HG02759 (cell line): ENCODE measurements around the gene MTFR1L.

Experiments
- ATAC-seq: cut with Tn5 transposase; IDR thresholded peaks from one replicate; pipeline ENCODE4 v1.9.1; 2021; ENCODE audit warnings: mild to moderate bottlenecking, moderate library complexity; ENCODE audit not compliant: unreplicated experiment

The MTFR1L gene

GRCh38 chr1:25787760-25788166, 32.0 kb upstream of the MTFR1L start:
- ATAC-seq = no peak

DNA sequence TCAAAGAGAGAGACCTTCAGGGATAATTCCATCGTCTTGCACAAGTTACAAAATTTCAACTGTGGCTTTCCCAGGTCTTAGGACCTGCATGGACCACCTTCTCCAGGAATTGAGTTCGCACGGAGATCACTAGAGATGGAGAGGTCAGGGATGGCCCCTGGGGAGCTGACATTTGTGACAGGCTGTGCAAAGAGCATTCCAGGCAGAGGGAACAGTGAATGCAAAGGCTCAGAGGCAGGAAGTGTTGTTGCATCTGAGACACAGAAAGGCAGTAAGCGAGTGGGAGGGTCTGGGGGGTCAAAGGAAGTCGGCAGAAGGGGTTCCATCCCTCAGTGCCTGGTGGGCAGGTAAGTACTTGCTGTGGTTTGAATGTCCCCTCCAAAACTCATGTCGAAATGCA, 29.3 kb upstream of the MTFR1L start:
- no peak for ATAC-seq

GRCh38 chr1:25792115-25792514, 27.6 kb upstream of the MTFR1L start:
- ATAC-seq = no peak

GRCh38 chr1:25793585-25794170, 26.1 kb upstream of the MTFR1L start:
- ATAC-seq = no peak

DNA sequence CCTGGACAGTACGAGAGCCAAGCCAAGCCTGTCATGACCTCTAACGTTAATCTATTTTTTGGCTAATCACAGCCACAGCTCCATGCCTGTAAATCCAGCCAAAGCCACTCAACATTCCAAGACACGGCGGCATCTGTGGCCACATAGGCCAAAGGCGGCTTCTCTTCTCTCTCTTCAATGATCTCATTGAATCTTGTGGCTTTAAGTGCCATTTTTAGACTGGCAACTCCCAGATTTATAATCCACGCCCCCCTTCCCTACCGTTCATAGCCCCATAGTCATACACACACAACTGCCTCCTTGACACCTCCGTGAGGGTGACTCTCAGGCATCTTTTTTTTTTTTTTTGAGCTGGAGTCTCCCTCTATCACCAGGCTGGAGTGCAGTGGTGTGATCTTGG, 25.4 kb upstream of the MTFR1L start:
- ATAC-seq = no peak

- ATAC-seq = no peak
Observed at GRCh38 chr1:25795211-25795610, 24.5 kb upstream of the MTFR1L start.

DNA sequence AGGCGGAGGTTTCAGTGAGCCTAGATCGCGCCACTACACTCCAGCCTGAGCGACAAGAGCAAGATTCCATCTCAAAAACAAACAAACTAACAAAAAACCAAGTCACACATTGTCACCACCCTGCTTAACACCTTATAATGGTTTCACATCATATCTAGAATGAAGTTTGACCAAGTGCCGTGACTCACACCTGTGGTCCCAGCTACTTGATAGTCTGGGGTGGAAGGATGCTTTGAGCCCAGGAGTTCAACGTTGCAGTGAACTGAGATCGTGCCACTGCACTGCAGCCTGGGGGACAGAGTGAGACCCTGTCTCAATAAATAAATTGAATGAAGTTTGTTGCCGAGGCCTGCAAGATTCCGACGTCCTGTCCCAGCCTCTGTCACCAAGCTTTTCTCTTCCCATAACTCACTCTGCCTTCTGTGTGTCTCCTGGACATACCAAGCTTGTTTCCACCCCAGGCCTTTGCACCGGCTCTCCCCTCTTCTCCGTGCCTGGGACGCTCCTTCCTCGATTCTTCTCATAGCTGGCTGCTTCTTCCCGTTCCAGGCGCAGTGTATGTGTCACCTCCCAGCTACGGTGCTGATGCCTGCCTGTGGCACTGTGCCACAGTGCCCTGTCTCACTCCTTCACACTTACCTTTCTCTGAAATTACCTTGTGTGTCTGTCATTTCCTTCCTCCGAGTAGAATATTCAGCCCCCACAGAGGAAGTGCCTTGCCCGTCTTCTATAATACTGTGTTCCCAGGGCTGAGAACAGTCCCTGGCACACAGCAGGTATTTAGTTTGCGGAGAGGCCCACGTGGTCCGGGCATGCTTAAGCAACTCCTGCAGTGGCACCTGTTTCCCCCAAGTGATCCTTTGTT, 23.6 kb upstream of the MTFR1L start:
- ATAC-seq = no peak

DNA sequence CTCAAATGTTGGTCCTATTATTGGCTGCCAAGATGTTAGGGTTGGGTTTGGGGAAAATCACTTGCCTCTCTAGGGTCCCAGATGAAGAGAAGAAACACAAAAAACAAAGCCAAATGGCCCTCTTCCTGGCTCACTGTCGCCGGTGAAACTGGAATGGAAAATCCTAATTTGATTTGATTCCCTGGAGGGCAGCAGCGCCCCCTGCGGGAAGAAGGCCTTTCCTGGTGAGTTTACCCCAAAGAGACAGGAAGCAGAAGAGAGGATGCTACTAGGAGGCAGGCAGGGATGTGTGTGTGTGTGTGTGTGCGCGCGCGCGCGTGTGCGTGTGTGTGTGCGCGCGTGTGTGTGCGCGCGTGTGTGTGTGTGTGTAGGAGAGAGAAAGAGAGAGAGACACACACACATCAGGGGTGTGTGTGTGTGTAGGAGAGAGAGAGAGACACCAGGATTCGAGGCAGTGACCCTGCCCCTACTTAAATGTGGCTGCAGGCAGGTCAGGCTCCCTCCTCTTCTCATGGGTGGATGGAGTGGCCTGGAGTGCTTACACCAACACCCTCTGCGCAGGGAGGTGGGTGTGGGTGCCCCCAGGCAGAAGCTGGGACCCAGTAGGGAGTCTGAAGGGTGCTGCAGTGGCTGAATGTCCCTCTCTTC, 22.8 kb upstream of the MTFR1L start:
- no peak for ATAC-seq

- no peak for ATAC-seq
Observed at GRCh38 chr1:25797939-25798338, 21.8 kb upstream of the MTFR1L start.

DNA sequence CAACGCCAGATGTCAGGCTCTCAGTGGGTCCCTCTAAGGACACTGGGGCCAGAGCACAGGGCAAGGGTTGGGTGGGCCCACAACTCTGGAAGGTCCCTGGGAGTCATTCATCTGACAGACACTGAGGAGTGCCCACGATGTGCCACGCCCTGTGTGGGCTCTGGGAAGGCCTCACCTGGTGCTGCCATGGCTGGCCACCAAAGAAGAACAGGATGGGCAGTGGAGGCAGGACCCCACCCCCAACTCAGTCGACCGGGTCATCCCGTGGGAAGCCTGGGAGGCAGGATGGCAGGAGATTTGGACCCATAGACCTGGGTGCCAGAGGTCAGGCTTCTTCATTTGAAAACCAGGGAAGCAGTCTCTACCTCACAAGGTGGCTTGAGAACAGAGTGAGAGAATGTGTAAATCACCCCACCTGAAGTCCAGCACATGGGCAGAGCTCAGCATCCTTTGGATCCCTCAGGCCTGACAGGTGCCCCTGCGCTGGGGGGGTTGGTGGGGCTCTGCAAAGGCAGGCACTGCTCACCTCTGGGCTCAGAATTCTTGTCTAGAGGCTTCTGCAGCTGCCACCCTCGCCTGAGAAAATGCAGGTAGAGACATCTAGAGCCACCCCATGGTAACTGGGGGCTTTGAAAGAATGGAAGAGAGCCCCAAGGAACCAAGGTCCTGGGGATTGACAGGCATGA, 20.9 kb upstream of the MTFR1L start:
- ATAC-seq = no peak

DNA sequence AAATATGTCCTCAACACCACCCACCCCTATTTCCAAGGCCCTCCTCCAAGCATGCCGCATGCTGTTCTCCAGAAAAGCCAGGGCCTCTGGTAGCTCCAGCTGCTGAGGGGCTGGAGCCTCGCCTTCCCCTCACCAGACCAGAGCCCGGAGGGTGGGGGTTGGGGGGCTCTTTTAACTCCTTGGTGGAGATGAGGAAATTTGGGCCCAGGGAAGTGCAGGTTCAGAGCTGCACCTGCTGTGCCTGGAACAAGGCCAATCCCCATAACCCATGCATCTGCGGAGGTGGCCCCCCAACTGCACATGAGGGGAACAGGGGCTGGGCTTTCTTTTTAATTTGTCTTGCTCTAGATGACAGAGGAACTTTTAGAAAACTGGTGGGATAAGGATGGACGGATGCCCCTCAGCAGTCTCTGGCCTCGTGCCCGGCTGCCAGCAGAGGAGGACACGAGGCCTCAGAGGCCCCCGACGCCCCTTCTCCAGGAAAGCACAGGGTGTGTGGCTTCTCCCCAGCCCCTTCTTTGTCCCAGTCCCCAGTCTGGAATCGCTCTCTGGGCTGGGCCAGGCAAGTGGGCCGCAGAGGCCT, 20.3 kb upstream of the MTFR1L start:
- ATAC-seq = no peak

- no peak for ATAC-seq
Observed at GRCh38 chr1:25799935-25800702, 19.6 kb upstream of the MTFR1L start, which contains the start of gene SELENON. TSS of gene SELENON (plus strand) at chr1:25800193. CDS start at chr1:25800231, 38 bp downstream.

- ATAC-seq = no peak
Observed at GRCh38 chr1:25800703-25801377, 18.9 kb upstream of the MTFR1L start.

- ATAC-seq = peak; percentile 62
Observed at GRCh38 chr1:25802915-25803314, 16.8 kb upstream of the MTFR1L start.

DNA sequence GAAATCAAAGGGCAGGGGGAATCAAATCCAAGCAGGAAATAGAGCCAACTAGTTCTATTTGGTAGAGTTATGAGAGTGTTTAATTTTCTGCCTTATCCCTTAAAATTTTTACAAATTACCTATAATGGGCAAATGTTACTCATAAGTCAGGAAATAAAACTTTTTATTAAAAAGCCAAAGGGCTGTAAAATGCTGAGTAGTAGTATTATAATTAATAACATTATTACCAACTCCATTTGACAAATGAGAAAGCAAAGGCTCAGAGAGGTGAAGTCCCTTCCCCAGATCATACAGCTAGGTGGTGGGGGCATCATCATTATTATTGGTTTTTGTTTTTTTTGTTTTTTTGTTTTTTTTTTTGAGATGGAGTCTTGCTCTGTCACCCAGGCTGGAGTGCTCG, 16.4 kb upstream of the MTFR1L start:
- no peak for ATAC-seq

DNA sequence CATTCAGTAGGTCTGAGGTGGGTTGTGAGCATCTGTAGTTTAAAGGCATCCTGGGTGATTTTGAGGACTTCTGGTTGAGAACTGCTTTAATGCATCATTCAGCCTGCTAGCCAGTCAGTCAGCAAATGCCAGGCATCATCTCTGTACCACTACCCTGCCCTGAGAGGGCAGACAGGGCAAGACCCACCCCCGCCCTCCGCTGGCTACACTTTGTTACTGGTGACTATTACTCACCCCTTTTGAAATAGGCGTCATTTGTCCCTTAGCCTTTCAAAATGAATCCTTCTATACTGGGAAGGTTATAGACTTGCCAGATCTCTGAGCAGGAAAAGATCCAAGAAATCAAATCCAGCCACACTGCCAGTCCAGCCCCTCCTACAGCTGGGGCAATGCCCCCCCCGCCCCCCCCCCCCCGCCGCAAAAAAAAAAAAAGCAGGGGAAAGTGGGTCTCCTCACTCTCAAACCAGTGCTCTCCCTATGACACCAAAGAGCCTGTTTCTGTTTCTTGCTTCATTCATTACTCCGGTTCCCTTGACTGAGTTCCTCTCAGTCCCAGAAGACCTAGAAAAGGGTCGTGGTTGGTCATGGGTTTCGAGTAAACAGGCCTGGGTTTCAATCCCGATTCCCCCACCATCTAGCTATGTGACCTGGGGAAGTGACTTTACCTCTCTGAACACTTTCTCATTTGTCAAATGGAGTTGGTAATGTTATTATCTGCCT, 15.3 kb upstream of the MTFR1L start:
- ATAC-seq = peak; percentile 38

DNA sequence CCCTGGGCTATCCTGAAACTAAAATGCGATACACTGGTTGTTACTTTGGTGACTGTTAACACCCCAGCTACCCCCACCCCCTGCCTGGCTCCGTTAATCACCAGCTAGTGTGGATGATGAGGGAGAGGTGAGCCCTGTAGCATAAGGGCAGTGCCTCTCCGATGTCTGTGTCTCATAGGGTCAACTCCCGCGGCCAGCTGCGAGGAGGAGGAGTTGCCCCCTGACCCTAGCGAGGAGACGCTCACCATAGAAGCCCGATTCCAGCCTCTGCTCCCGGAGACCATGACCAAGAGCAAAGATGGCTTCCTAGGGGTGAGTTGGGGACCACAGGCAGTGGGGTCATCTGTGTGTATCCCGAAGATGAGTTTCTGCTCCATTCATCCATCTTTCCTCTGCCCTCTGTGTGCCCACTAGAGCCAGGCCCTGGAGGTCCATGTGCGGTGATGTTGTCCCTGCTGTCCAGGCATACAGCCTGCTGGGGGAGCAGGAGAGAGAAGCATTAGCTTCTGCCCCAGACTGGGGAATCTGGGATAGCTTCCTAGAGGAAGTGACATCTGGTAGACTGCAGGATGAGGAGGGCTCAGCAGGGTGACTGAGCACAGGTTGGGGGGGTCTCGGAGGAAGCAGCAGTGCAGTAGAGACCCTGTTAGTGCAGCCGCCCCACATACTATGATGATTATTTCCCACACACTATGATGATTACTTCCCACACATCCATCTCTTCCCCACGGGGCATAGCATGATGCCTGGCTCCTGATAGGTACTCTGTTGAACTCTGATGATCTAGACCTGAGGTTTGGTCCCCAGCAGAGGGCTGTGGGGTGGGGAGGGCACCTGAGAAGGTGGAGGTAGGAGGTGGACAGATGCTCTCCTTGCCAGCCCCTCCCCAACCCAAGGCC, 14.5 kb upstream of the MTFR1L start:
- no peak for ATAC-seq

DNA sequence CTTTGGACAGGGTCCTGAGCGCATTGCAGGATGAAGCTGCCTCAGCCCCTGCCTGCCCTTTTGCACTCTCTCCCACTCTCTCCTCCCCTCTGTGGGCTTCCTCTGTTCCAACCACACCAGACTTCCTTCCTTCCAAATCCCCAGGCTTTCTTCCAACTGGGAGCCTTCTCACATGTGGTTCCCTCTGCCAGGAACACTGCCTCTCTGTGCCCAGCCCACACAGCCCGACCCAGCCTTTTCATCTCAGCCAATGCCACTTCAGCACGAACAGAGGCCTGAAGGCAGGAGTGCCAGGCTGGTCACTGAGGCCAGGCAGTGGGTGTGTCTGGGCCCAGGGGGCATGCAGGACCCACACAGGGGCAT, 13.9 kb upstream of the MTFR1L start:
- ATAC-seq = no peak
